AG10803 (cell line): ENCODE measurements around the gene JARID2.

ENCODE experiments used
- DNase-seq: peaks from one replicate; pipeline ENCODE4 v3.0.0; 2010; ENCODE audit warnings: low read depth
- H3K4me3 ChIP-seq: 2 replicates; pipeline ENCODE4 v1.5.1; 2011; ENCODE audit warnings: mild to moderate bottlenecking, low read length, control low read depth
- CTCF ChIP-seq: conservative IDR thresholded peaks from 2 replicates; pipeline ENCODE4 v1.5.1; 2011; ENCODE audit warnings: mild to moderate bottlenecking, low read length, control low read depth, inconsistent platforms

JARID2 gene

DNA sequence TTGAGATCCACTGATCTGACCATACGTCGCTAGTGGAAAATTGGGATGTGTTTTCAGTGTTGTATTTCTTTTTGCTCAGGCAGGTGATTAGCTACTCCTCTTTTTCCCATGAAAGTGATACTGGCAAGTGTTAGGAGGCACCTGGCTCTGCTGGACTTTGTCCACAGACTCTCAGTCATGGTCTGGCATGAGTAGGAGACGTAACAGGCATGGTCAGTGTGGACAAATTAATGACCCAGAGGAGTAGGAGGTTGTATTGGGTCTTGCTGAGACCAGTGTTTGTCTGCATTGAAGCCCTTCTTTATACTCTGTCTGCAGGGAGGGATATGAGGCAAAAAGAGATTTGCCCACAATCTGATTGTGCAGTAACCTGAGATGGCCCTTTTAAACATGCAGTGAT, 238.3 kb downstream of the JARID2 start:
- H3K4me3 ChIP-seq: no peak overlapping the region
- no peak for TF ChIP-seq CTCF
- DNase-seq: no peak

DNA sequence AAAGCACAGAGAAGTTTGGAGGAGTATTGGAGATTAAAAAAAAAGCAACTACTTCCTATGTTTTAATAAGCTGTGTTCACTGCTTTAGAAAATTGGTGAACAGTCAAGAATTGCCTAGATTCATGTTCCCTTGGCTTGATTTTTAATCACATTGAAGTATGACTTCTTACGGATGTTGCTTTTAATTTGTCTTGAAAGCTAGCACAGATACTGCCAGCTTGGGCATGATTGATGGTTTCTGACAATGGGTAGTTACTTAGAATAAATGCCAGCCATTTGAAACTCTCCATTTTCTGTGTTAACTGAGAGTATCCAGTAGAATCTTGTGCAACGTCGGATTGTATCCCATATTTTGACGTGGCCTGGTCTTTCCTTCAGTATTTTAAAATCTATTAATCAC, 239.0 kb downstream of the JARID2 start:
- no peak overlapping the region for H3K4me3 ChIP-seq
- DNase-seq: no peak
- no peak for TF ChIP-seq CTCF

- no peak overlapping the region for H3K4me3 ChIP-seq
- no peak for TF ChIP-seq CTCF
- DNase-seq: no peak
Measured at GRCh38 chr6:15485936-15486335, 240.1 kb downstream of the JARID2 start.

DNA sequence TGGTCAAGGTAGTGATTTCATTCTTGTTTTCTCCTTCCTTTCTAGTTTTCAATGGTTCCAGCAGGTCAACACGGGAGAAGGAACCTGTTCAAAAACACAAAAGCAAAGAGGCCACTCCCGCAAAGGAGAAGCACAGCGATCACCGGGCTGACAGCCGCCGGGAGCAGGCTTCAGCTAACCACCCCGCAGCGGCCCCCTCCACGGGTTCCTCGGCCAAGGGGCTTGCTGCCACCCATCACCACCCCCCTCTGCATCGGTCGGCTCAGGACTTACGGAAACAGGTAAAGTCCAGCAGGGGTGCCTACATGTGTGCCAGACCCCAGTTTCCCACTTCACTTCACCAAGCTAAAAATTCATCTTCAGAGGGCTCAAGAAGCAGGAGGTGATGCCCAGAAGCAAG, 241.4 kb downstream of the JARID2 start:
- DNase-seq: no peak
- no peak overlapping the region for H3K4me3 ChIP-seq
- TF ChIP-seq CTCF: no peak

DNA sequence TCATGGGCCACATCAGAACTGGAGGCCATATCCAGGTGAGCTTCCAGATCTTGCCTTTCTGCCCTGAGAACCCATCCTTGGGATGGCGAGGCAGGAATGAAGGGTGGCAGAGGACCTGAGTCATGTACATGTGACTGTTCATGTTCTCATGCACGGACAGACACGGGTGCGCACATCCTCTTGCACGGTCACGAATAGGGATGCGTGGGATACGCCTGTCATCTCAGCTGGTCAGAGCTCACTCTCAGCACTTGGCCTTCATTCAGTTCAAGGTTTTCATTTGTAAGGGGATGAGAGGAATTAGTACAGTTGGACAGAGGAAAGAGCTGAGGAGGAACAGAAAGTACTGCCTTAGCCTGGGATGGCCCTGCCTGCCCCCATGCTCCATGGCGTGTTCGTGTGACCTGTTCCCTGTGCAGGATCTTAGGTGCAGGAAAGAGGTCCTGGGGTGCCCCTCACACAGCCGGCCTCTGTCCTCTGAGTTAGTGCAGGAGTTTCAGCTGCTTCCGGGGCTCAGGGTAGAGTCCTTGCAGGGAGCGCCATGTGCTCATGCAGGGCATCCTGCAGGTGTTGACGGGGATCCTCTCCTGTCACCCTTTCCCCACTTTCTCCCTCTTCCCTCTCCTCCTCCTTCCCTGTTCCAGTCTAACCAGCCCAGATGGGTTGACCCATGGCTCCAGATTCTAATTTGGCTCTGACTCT, 243.5 kb downstream of the JARID2 start:
- TF ChIP-seq CTCF: no peak
- DNase-seq: no peak
- H3K4me3 ChIP-seq: no peak overlapping the region

GRCh38 chr6:15490242-15491100, 244.6 kb downstream of the JARID2 start:
- TF ChIP-seq CTCF: no peak
- DNase-seq: peak; percentile 50
- H3K4me3 ChIP-seq: no peak overlapping the region
